DOHH2 (cell line): ENCODE measurements around the gene EIF2S1.

ENCODE experiments used
- CTCF ChIP-seq: fragments of 200-600 bp; sonication (generic); IDR thresholded peaks from one replicate; pipeline ENCODE4 v1.5.1; 2014; ENCODE audit warnings: antibody characterized with exemption, mild to moderate bottlenecking, low read depth, low read length; ENCODE audit not compliant: poor library complexity, severe bottlenecking
- EZH2phosphoT487 ChIP-seq: fragments of 200-600 bp; sonication (generic); IDR thresholded peaks from 2 replicates; pipeline ENCODE4 v1.6.1; 2017; ENCODE audit warnings: borderline replicate concordance, mild to moderate bottlenecking, antibody characterized with exemption, low read length, moderate library complexity, mixed read lengths

DNA sequence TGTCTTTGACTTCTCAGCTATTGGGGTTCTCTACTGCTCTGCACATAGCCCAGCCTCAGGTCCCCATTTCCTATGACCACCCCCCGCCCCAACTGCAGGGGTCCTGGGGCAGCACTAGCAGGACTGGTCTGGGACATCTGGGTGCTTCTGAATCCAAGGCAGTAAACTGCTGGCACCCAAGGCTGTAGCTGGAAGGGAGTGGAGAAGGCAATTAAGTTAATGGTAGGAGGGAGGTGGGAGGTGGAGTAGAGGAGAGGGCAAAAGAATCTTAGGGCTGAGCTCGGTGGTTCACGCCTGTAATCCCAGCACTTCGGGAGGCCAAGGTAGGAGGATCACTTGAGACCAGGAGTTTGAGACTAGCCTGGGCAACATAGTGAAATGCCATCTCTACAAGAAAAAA is 40.3 kb downstream of the EIF2S1 start:
- TF ChIP-seq CTCF (no peak), EZH2phosphoT487 (no peak)
